ENCODE data around the gene DTNBP1. TPM values are rescaled to one million over a fixed set of nuclear protein-coding genes. Genes with fewer than 3 reads are reported as not detected.
"Not testable (repeated sequence)": the region's sequence is repeated elsewhere in the genome, so short reads cannot be mapped to it uniquely, and the experiment has no call there.

The DTNBP1 gene
- total RNA-seq, 1 donor = 2.2 TPM

DNA sequence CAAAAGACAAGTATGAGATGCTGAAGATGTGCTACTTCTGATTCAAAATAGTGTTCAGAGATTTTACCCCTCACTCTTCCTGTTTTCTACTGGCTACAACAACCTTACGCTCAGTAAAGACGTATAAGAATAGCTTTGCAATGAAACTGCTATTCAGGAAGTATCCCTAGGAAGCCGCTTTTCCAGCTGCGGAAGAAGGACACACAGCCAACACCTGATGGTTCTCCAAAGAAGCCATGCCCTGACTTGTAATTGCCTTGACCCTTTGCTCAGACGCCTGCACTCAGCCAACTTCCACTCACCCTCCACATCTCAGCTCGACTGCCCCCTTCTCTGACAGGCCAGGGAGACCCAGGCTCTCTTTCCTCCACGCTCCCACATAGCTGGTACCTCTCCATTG, 111.6 kb downstream of the DTNBP1 start:
- TF ChIP-seq, protein P1, sequence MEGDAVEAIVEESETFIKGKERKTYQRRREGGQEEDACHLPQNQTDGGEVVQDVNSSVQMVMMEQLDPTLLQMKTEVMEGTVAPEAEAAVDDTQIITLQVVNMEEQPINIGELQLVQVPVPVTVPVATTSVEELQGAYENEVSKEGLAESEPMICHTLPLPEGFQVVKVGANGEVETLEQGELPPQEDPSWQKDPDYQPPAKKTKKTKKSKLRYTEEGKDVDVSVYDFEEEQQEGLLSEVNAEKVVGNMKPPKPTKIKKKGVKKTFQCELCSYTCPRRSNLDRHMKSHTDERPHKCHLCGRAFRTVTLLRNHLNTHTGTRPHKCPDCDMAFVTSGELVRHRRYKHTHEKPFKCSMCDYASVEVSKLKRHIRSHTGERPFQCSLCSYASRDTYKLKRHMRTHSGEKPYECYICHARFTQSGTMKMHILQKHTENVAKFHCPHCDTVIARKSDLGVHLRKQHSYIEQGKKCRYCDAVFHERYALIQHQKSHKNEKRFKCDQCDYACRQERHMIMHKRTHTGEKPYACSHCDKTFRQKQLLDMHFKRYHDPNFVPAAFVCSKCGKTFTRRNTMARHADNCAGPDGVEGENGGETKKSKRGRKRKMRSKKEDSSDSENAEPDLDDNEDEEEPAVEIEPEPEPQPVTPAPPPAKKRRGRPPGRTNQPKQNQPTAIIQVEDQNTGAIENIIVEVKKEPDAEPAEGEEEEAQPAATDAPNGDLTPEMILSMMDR (IDR thresholded peaks at IDR 0.05; ENCODE audit: insufficient read depth, low read depth, low read length) = no peak
- H3K4me3 ChIP-seq (ENCODE audit: low read depth, low read length) = no peak overlapping the region
- DNase-seq (ENCODE audit: low read depth) = no peak

DNA sequence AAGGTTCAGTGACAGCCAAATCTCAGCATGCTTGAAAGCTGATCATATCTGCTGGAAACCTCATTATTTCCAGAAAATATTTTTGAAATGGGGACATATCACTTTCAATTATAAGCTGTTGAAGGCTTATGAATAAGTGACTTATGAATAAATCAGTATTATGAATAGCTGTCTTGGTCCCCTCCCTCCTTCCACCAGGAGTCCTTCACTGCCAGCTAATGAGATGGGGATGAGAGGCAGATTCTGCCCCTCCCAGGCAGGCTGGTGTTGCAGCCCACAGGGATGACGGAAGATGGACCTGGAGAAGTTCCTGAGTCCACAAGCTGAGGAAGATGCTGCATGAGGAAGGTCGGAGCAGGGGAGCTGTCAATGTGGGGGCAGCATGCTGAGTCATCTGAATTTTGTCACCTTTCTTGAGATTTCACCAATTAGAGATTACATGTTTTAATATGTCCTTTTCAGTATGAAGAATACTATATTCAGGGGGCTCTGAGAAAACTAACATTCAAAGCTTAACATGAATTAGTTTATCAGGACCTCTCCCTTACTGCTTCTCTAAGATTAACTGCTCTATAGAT, 112.2 kb downstream of the DTNBP1 start:
- TF ChIP-seq, protein P1 (IDR thresholded peaks at IDR 0.05; ENCODE audit: insufficient read depth, low read depth, low read length) = no peak
- DNase-seq (ENCODE audit: low read depth) = no peak
- H3K4me3 ChIP-seq (ENCODE audit: low read depth, low read length) = no peak overlapping the region

- no peak for DNase-seq (ENCODE audit: low read depth)
- TF ChIP-seq, protein P1 (IDR thresholded peaks at IDR 0.05; ENCODE audit: insufficient read depth, low read depth, low read length) = no peak
- no peak overlapping the region for H3K4me3 ChIP-seq (ENCODE audit: low read depth, low read length)
These were observed 113.5 kb downstream of the DTNBP1 start for GRCh38 chr6:15549371-15549770.

- TF ChIP-seq, protein P1 (IDR thresholded peaks at IDR 0.05; ENCODE audit: insufficient read depth, low read depth, low read length) = no peak
- no peak overlapping the region for H3K4me3 ChIP-seq (ENCODE audit: low read depth, low read length)
- DNase-seq (ENCODE audit: low read depth) = peak; percentile 90
These were observed 115.4 kb downstream of the DTNBP1 start for GRCh38 chr6:15547400-15547799.

DNA sequence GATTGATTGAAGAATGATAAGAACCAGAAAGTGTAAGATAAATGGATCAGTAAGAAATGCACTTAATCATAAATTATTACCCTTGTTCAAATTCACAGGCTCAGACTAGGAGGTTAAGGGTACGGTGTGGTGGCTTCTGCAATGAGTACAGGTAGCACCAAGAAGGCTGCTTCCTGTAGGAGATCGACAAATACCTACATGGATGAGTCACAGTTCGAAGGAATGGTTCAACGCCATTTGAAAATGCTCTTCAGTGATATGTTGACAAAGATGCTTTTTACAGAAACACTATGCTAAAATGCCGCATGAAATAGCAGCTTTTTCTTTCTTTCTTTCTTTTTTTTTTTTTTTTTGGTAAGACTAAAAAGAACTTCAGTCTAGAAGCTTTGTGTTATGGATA, 116.2 kb downstream of the DTNBP1 start:
- TF ChIP-seq, protein P1 (IDR thresholded peaks at IDR 0.05; ENCODE audit: insufficient read depth, low read depth, low read length) = no peak
- no peak overlapping the region for H3K4me3 ChIP-seq (ENCODE audit: low read depth, low read length)
- DNase-seq (ENCODE audit: low read depth) = no peak

DNA sequence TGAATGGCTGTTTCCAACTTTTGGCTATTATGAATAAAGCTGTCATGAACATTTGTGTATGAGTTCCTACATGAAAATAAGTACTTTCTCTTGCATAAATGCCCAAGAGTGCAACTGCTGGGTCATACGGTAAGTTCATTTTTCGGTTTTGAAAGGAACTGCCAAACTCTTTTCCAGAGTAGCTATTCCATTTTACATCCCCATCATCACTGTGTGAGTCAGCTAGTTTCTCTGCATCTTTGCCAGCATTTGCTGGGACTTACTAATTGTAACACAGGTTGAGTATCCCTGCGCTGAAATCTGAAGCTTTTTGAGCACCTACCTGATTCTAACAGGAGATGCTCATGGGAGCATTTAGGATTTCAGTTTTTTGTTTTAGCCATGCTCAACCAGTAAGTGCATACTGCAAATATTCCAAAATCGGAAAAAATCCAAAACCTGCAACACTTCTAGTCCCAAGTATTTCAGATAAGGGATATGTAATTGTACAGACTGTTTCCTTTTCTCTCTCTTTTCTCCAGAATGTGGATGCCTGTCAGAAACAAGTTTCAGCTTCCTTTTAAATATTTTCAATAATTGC, 118.4 kb downstream of the DTNBP1 start:
- no peak for DNase-seq (ENCODE audit: low read depth)
- TF ChIP-seq, protein P1 (IDR thresholded peaks at IDR 0.05; ENCODE audit: insufficient read depth, low read depth, low read length) = no peak
- H3K4me3 ChIP-seq (ENCODE audit: low read depth, low read length) = no peak overlapping the region

- not testable (repeated sequence) for H3K4me3 ChIP-seq (ENCODE audit: low read depth, low read length); DNase-seq (ENCODE audit: low read depth)
These were observed 119.4 kb downstream of the DTNBP1 start for GRCh38 chr6:15543332-15543917.
